Lung microvascular endothelial cell (primary cell): ENCODE measurements around the gene SH3BP2. TPM values are rescaled to one million over a fixed set of nuclear protein-coding genes. Genes with fewer than 3 reads are reported as not detected.

ENCODE experiments used
- DNase-seq, 2 donors: peaks; one replicate each; pipeline versions ENCODE4 v3.0.0 to v3.0.0-alpha.2; 2010; ENCODE audit warnings: low read depth in 2 of 2
- total RNA-seq: library from RNA; depleted of rRNA; stranded (reverse); fragments of >200 nt; gene quantifications from 2 replicates; pipeline ENCODE4 v1.2.1, GENCODE V29; 2014

SH3BP2 gene
- total RNA-seq, 1 donor from 2014 or later, result 14.5 TPM

GRCh38 chr4:2871466-2871865 is 78.6 kb downstream of the SH3BP2 start:
- DNase-seq, result no peak

DNA sequence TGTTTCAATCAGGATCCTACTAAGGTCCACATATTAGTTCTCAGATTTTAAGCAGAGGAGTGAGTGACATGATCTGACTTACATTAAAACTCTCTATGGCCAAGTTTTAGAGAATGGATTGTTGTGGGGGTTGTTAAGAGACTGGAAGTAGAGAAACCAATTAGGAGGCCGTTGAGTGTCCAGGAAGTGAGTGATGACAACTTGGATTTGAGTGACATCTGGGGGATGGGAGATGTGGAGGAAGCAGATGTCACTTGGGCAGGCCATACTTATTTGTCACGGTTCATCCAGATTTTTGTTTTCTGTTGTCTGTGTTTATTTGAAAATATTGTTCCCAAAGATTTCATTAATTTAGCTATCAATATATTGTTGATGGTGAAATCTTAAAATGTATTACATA is 79.0 kb downstream of the SH3BP2 start:
- DNase-seq, result peak; percentile 40 to 73

- no peak for DNase-seq
Observed at GRCh38 chr4:2873329-2873728, 80.4 kb downstream of the SH3BP2 start.

DNA sequence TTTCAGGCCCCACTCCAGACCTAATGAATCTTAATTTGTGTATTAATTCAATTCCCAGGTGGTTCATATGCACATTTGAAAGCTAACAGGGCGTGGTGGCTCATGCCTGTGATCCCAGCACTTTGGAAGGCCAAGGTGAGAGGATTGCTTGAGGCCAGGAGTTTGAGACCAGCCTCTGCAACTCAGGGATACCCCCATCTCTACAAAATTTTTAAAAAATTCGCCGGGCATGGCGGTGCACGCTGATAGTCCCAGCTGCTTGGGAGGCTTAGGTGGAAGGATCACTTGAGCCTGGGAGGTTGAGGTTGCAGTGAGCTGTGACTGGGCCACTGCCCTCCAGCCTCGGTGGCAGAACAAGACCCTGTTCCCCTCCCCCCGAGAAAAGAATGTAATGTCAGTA is 82.0 kb downstream of the SH3BP2 start:
- no peak for DNase-seq

GRCh38 chr4:2875556-2875955 is 82.7 kb downstream of the SH3BP2 start:
- no peak for DNase-seq

DNA sequence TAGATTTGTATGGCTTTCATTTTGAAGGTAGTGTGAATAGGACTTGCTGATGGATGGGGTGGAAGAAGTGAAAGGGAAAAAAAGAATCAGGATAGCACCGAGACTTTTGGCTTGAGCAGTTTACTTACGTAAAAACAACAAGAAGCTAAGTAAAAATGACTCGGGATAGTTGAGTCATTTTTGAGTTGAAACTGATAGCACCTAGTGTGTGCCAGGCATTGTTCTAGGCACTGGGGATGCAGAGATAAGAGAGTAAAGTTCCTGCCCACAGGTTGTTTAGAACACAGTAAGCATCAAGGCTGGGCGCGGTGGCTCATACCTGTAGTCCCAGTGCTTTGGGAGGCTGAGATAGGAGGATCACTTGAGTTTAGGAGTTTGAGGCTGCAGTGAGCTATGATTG is 85.5 kb downstream of the SH3BP2 start:
- no peak for DNase-seq

DNA sequence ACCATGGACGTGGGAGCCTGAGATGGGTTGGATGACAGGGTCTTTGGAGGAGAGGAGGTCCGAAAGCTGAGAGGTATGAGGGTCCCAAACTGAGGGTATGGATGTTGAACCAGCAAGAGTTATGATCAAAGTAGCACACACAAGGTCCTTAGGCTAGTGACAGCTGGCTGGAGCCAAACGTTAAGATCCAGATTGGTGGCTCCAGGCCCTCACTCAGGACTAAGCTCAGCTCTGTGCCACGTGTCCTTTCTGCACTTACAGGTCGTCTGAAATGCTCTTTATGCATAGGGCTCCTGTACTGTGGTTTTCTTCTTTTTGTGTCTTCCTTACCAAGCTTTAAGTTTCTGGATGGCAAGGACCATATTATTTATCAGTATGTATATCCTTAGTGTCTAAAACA is 86.1 kb downstream of the SH3BP2 start:
- no peak for DNase-seq

DNA sequence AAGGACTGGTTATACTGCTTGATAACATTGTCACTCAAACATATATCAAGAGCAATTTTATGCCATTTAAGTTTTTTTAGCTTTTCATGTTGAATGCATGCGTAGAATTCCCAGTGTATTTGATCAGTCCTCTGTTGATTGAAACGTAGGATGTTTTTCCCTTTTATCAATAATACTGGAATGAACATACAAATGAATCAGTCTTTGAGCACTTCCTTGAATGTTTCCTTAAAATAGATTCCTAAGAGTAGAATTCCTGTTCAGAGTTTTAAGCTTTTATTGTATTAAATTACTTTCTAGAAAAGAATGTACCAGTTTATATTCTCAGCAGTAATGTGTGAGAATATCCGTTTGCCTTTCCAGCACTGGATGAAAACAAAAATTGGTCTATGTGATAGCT is 88.5 kb downstream of the SH3BP2 start:
- peak in 1 of 2 donors; percentile 43 for DNase-seq

DNA sequence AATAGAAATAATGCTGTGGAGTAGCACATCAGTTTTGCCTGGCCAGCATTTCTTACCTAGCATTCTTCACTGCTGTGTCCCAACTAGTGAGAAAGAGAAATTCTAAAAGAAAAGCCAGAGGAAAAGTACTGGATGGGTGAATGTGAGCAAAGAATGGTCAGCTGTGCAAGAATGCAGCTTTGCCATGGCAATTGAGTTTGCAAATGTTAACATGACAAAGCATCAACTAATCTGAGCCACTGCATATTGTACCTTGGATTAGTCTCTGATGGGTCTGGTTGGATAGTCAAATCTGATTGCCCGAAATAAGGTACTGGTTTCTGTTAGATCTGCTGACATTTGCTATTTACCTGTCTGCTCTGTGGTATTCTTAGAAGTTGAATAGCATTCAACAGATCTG is 89.5 kb downstream of the SH3BP2 start:
- DNase-seq, result no peak

DNA sequence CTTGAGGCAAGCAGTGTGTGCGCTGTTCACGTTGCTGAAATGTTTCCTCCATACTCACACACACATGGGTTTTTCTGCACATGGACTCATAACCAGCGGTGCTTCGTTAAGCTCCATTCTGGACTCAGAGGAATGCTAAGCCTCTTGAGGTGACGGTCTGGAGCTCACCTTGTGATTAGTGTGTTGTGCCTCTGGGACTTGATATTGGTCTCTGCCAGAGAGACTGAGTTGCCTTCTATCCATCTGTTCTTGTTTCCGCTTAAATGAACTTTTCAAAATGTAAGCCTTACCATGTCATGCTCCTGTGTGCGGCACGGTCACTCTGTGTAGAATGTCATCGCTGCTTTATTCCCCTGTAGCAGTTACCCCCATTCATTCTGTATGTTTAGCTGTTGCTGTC is 93.3 kb downstream of the SH3BP2 start:
- no peak for DNase-seq

DNA sequence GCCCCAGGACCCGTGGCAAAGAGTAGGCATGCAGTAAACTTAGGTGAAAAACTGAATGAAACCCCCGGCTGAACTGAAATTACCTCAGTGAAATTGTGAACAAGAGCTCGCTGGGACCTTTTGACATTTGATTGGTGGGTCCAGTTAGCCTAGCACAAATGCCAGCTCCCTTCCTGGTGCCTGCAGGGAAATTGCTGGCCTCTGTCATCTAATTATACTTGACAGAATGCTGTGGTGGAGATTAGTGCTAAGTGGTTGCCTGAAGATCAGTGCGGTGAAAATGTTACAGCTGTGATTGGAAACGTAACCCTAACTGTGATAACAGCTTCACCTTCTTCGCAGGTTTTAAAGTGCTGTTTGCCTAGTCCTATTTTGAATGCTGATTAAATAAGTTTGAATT is 93.7 kb downstream of the SH3BP2 start:
- DNase-seq, result no peak

- DNase-seq, result no peak
Observed at GRCh38 chr4:2887343-2887742, 94.5 kb downstream of the SH3BP2 start.

DNA sequence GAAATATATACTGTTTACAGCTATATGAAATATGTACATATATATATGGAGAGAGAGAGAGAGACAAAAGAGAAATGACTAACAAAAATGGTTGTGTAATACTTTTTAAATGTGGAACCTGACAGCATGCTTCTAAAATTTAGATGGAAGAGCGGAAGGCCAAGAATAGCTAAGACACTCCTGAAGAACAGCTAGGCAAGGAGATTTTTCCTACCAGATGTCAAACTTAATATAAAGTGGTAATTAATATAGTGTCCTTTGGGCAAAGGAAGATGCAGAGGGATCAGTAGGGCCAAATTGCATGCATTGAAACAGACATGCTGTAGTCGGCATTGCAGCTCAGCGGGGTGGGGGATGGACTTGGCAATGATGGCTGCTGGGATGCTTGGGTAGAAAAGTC is 96.0 kb downstream of the SH3BP2 start:
- no peak for DNase-seq

Other genes with a start within 250 kb of the SH3BP2 start
- gene TNIP2, start 36.7 kb upstream of the SH3BP2 start, total RNA-seq, result 58.4 and 70.6 TPM in 2 replicates
- gene ADD1, start 50.8 kb downstream of the SH3BP2 start, total RNA-seq, result 129 and 156 TPM in 2 replicates
- 14.6 and 16.1 TPM in 2 replicates for gene NOP14, start 170.3 kb downstream of the SH3BP2 start, total RNA-seq
- gene GRK4, start 170.5 kb downstream of the SH3BP2 start, total RNA-seq, result 1.3 and 3.0 TPM in 2 replicates